ENCODE results near the gene COMT. TPM values are rescaled to one million over a fixed set of nuclear protein-coding genes. Genes with fewer than 3 reads are reported as not detected.

Gene COMT
- total and polyA plus RNA-seq, 2 of the 4 experiments (the other 2 are of a cell fraction) = 202 to 347 TPM

DNA sequence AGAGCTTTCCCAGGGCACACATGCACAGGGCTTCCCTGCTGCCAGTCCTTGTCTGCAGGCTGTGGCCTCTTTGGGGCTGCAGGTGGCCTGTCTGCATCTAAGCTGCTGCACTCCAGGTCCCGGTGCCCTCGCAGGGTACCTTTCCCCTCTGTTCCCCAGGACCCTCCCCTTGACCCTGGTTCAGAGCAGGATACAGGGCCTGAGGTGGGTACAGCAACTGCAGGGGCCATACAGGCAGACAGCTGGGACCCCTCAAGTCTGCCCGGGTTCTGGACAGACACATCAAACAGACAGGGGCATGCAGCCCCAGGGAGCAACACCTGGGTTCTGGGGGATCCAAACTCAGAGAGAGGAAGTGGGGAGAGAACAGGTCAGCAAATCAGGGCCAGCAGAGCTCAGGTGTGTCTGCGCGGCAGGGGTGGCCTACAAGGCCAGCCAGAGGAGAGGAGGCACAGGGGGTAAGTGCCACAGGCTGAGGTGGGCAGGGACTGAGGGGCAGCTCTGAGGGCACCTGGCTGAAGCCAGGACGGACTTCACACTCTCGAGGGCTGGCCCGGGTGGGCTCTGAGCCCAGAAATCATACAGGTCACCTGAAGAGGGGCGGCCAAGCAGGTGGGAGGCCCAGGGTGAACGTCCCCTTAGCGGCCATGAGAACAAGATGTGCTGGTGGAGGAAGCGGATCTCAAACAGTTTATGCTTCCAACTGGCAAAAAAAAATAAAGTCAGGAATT is 29.9 kb upstream of the COMT start (continued):
- TF ChIP-seq MAZ (IDR thresholded peaks at IDR 0.05; ENCODE audit: borderline replicate concordance, low read depth, low read length) = no peak

DNA sequence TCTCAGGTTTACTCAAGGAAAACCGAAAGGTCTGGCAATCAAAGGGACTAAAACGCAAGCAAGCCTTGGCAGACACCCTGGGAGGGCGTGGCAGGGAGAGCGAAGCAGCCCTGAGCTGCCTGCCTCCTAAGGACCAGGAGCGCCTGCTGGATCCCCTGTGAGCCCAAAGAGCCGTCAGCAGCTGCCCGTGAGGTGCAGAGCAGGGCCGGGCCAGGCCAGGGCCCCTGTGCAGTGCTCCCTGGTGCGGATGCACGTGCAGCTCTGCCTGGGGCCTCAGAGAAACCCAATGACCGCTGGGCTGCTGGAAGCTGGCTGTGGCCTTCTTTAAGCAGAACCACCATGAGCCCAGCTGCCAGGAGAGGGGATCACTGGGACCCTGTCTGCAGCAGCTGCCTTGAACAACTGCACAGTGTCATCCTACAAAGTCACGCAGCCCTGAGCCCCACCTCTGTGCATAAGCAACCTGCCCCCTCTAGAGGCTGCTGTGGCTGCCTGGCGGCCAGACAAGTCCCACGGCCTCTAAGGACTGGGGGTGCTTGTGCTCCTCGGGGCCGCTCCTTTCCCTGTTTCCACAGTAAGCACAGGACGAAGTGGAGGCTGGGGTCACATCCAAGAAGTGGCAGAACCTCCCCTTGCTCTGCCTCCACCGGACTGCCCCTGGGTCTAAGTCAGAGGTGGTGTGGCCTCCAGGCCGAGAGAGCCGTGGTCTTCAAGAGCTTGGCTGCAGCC is 29.1 kb upstream of the COMT start:
- no peak overlapping the region for H3K9ac ChIP-seq (ENCODE audit: low read depth, low read length)
- dilution Hi-C loops (cut with HindIII; ENCODE audit: low sequenced_read_pairs, unreplicated experiment) (no loop called here), in situ Hi-C loops (cut with MboI; ENCODE audit: low sequenced_read_pairs) (loop anchor here (5.0 kb wide), 1 partner anchor 180 kb away; no protein-coding TSS in a partner anchor), intact Hi-C loops (cut with micrococcal nuclease) (no loop called here)
- H4K8ac ChIP-seq (ENCODE audit: low read depth in 2 of 2, low read length in 2 of 2) = no peak overlapping the region
- H2AK5ac ChIP-seq (ENCODE audit: low read depth, low read length) = no peak overlapping the region
- peaks cover 2% of the 10 kb centered on the region for H3K4me1 ChIP-seq (ENCODE audit: control insufficient read depth, insufficient read depth, low read length)
- H2BK15ac ChIP-seq (ENCODE audit: low read depth, low read length) = no peak overlapping the region
- ATAC-seq (ENCODE audit: low read depth) (no peak), DNase-seq (no peak)
- H3K23ac ChIP-seq (ENCODE audit: low read depth, low read length) = no peak overlapping the region
- no peak overlapping the region for H3K14ac ChIP-seq (replicated peaks; ENCODE audit: low read depth, low read length)
- no peak overlapping the region for H3K27ac ChIP-seq (ENCODE audit: insufficient read depth, low read length)
- no peak overlapping the region for H3K18ac ChIP-seq (ENCODE audit: low read depth, low read length)
- no peak overlapping the region for H3K56ac ChIP-seq (ENCODE audit: extremely low read depth, insufficient read depth, low read length)
- H2BK120ac ChIP-seq (ENCODE audit: low read depth, low read length) = no peak overlapping the region
- no peaks in the 10 kb centered on the region; the same call in 1 of the 2 replicates for H3K9me3 ChIP-seq (ENCODE audit: control insufficient read depth, insufficient read depth, low read length)
- H4K91ac ChIP-seq (ENCODE audit: insufficient read depth, low read depth, low read length) = no peak overlapping the region
- no TSS peak for BruUV-seq (replicated peaks)
- no peak overlapping the region for H3K4ac ChIP-seq (ENCODE audit: low read depth, low read length)
- H4K20me1 ChIP-seq (ENCODE audit: insufficient read depth, low read length) = no peaks in the 10 kb centered on the region
- CTCF ChIA-PET = interaction anchor here (2.1 kb wide), 1 partner anchor 182 kb away, joined by 14 read pairs; no protein-coding TSS in a partner anchor
- H3K4me3 ChIP-seq (ENCODE audit: insufficient read depth, low read depth, low read length) = no peak overlapping the region
- POLR2A ChIA-PET (ENCODE audit: unreplicated experiment) = no interaction called here
- peaks cover 33% of the 10 kb centered on the region for H3K36me3 ChIP-seq (ENCODE audit: control insufficient read depth, insufficient read depth, low read length)
- H2AK9ac ChIP-seq (replicated peaks; ENCODE audit: low read depth, low read length, poor library complexity) = no peak overlapping the region
- no peaks in the 10 kb centered on the region for H3K27me3 ChIP-seq (ENCODE audit: control insufficient read depth, insufficient read depth, low read length)
- peaks cover 0 to 7% of the 10 kb centered on the region in 2 experiments; a peak in 2 of 4 replicates for H3K79me1 ChIP-seq (ENCODE audit: low read depth in 1 of 2, low read length in 2 of 2)
- H2BK5ac ChIP-seq (ENCODE audit: low read depth, low read length, poor library complexity, severe bottlenecking) = no peak overlapping the region
- H4K5ac ChIP-seq (ENCODE audit: low read depth, low read length) = no peak overlapping the region
- peaks cover 6% of the 10 kb centered on the region; the same call in 1 of the 2 replicates for H3K9me1 ChIP-seq (ENCODE audit: insufficient read depth, low read length)
- 89% methylated on average over 12 of the region's 20 CpGs; no CpG with 5 or more reads in 1 of the 2 experiments for WGBS, 2 experiments (ENCODE audit: extremely low coverage in 2 of 2, insufficient read length in 1 of 2)
- H2BK20ac ChIP-seq (ENCODE audit: low read depth, low read length) = no peak overlapping the region
- no peak for TF ChIP-seq CHD1 (IDR thresholded peaks at IDR 0.05; ENCODE audit: low read depth, low read length)
- TF ChIP-seq, protein P1, sequence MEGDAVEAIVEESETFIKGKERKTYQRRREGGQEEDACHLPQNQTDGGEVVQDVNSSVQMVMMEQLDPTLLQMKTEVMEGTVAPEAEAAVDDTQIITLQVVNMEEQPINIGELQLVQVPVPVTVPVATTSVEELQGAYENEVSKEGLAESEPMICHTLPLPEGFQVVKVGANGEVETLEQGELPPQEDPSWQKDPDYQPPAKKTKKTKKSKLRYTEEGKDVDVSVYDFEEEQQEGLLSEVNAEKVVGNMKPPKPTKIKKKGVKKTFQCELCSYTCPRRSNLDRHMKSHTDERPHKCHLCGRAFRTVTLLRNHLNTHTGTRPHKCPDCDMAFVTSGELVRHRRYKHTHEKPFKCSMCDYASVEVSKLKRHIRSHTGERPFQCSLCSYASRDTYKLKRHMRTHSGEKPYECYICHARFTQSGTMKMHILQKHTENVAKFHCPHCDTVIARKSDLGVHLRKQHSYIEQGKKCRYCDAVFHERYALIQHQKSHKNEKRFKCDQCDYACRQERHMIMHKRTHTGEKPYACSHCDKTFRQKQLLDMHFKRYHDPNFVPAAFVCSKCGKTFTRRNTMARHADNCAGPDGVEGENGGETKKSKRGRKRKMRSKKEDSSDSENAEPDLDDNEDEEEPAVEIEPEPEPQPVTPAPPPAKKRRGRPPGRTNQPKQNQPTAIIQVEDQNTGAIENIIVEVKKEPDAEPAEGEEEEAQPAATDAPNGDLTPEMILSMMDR (conservative IDR thresholded peaks at IDR 0.05; ENCODE audit: low read depth, low read length) = 0 out of 2 replicates have a peak, but pooled peaks have one; percentile 1
- TF ChIP-seq, protein P2, sequence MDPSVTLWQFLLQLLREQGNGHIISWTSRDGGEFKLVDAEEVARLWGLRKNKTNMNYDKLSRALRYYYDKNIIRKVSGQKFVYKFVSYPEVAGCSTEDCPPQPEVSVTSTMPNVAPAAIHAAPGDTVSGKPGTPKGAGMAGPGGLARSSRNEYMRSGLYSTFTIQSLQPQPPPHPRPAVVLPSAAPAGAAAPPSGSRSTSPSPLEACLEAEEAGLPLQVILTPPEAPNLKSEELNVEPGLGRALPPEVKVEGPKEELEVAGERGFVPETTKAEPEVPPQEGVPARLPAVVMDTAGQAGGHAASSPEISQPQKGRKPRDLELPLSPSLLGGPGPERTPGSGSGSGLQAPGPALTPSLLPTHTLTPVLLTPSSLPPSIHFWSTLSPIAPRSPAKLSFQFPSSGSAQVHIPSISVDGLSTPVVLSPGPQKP (IDR thresholded peaks at IDR 0.05; ENCODE audit: borderline replicate concordance, low read depth, low read length) = no peak
- H3K4me2 ChIP-seq (ENCODE audit: low read depth, low read length) = no peak overlapping the region
- H2AFZ ChIP-seq (replicated peaks; ENCODE audit: low read length, poor library complexity) = no peak overlapping the region
